ENCODE measurements around the gene RAB29.

RAB29 gene

GRCh38 chr1:205763980-205764379 lies 11.3 kb downstream of the RAB29 start:
- TF ChIP-seq TEAD4 (IDR thresholded peaks at IDR 0.05) (no peak), CREB1 (IDR thresholded peaks at IDR 0.05; ENCODE audit: low read depth) (no peak), TAF1 (IDR thresholded peaks at IDR 0.05; ENCODE audit: low read depth) (no peak), NFIC (IDR thresholded peaks at IDR 0.05) (no peak), YY1 (IDR thresholded peaks at IDR 0.05; ENCODE audit: low read depth) (no peak), ZBTB7A (IDR thresholded peaks at IDR 0.05; ENCODE audit: low read depth) (no peak), TCF12 (IDR thresholded peaks at IDR 0.05; ENCODE audit: low read depth) (no peak), FOXM1 (IDR thresholded peaks at IDR 0.05; ENCODE audit: borderline replicate concordance, low read depth) (no peak), EGR1 (IDR thresholded peaks at IDR 0.05) (no peak), RAD21 (IDR thresholded peaks at IDR 0.05; ENCODE audit: low read depth) (no peak), EP300 (IDR thresholded peaks at IDR 0.05; ENCODE audit: borderline replicate concordance) (no peak)
- TF ChIP-seq, protein P1, sequence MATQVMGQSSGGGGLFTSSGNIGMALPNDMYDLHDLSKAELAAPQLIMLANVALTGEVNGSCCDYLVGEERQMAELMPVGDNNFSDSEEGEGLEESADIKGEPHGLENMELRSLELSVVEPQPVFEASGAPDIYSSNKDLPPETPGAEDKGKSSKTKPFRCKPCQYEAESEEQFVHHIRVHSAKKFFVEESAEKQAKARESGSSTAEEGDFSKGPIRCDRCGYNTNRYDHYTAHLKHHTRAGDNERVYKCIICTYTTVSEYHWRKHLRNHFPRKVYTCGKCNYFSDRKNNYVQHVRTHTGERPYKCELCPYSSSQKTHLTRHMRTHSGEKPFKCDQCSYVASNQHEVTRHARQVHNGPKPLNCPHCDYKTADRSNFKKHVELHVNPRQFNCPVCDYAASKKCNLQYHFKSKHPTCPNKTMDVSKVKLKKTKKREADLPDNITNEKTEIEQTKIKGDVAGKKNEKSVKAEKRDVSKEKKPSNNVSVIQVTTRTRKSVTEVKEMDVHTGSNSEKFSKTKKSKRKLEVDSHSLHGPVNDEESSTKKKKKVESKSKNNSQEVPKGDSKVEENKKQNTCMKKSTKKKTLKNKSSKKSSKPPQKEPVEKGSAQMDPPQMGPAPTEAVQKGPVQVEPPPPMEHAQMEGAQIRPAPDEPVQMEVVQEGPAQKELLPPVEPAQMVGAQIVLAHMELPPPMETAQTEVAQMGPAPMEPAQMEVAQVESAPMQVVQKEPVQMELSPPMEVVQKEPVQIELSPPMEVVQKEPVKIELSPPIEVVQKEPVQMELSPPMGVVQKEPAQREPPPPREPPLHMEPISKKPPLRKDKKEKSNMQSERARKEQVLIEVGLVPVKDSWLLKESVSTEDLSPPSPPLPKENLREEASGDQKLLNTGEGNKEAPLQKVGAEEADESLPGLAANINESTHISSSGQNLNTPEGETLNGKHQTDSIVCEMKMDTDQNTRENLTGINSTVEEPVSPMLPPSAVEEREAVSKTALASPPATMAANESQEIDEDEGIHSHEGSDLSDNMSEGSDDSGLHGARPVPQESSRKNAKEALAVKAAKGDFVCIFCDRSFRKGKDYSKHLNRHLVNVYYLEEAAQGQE (IDR thresholded peaks at IDR 0.05; ENCODE audit: low read depth) = no peak
- TF ChIP-seq, protein P2, sequence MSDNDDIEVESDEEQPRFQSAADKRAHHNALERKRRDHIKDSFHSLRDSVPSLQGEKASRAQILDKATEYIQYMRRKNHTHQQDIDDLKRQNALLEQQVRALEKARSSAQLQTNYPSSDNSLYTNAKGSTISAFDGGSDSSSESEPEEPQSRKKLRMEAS (IDR thresholded peaks at IDR 0.05) = no peak

- TF ChIP-seq, protein P2 (IDR thresholded peaks at IDR 0.05) = no peak
- TF ChIP-seq TEAD4 (IDR thresholded peaks at IDR 0.05) = no peak
- TF ChIP-seq TAF1 (IDR thresholded peaks at IDR 0.05; ENCODE audit: low read depth) = no peak
- no peak for TF ChIP-seq TCF12 (IDR thresholded peaks at IDR 0.05; ENCODE audit: low read depth)
- TF ChIP-seq NFIC (IDR thresholded peaks at IDR 0.05) = no peak
- TF ChIP-seq, protein P1 (IDR thresholded peaks at IDR 0.05; ENCODE audit: low read depth) = no peak
- TF ChIP-seq, protein P3, sequence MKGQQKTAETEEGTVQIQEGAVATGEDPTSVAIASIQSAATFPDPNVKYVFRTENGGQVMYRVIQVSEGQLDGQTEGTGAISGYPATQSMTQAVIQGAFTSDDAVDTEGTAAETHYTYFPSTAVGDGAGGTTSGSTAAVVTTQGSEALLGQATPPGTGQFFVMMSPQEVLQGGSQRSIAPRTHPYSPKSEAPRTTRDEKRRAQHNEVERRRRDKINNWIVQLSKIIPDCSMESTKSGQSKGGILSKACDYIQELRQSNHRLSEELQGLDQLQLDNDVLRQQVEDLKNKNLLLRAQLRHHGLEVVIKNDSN (IDR thresholded peaks at IDR 0.05) = no peak
- no peak for TF ChIP-seq EP300 (IDR thresholded peaks at IDR 0.05; ENCODE audit: borderline replicate concordance)
- TF ChIP-seq ZBTB7A (IDR thresholded peaks at IDR 0.05; ENCODE audit: low read depth) = no peak
- TF ChIP-seq FOXM1 (IDR thresholded peaks at IDR 0.05; ENCODE audit: borderline replicate concordance, low read depth) = no peak
- no peak for TF ChIP-seq RAD21 (IDR thresholded peaks at IDR 0.05; ENCODE audit: low read depth)
- no peak for TF ChIP-seq CREB1 (IDR thresholded peaks at IDR 0.05; ENCODE audit: low read depth)
- no peak for TF ChIP-seq EGR1 (IDR thresholded peaks at IDR 0.05)
- TF ChIP-seq CEBPB (IDR thresholded peaks at IDR 0.05) = no peak
- no peak for TF ChIP-seq YY1 (IDR thresholded peaks at IDR 0.05; ENCODE audit: low read depth)
Measured at GRCh38 chr1:205760606-205761005, 14.7 kb downstream of the RAB29 start.

- TF ChIP-seq CREB1 (IDR thresholded peaks at IDR 0.05; ENCODE audit: low read depth) = no peak
- TF ChIP-seq ZBTB7A (IDR thresholded peaks at IDR 0.05; ENCODE audit: low read depth) = no peak
- TF ChIP-seq TCF12 (IDR thresholded peaks at IDR 0.05; ENCODE audit: low read depth) = no peak
- TF ChIP-seq YY1 (IDR thresholded peaks at IDR 0.05; ENCODE audit: low read depth) = no peak
- TF ChIP-seq EP300 (IDR thresholded peaks at IDR 0.05; ENCODE audit: borderline replicate concordance) = no peak
- TF ChIP-seq CEBPB (IDR thresholded peaks at IDR 0.05) = no peak
- TF ChIP-seq FOXM1 (IDR thresholded peaks at IDR 0.05; ENCODE audit: borderline replicate concordance, low read depth) = no peak
- TF ChIP-seq EGR1 (IDR thresholded peaks at IDR 0.05) = no peak
- no peak for TF ChIP-seq NFIC (IDR thresholded peaks at IDR 0.05)
- no peak for TF ChIP-seq TAF1 (IDR thresholded peaks at IDR 0.05; ENCODE audit: low read depth)
- no peak for TF ChIP-seq TEAD4 (IDR thresholded peaks at IDR 0.05)
- TF ChIP-seq, protein P2 (IDR thresholded peaks at IDR 0.05) = no peak
- TF ChIP-seq, protein P1 (IDR thresholded peaks at IDR 0.05; ENCODE audit: low read depth) = no peak
- no peak for TF ChIP-seq RAD21 (IDR thresholded peaks at IDR 0.05; ENCODE audit: low read depth)
- TF ChIP-seq, protein P3 (IDR thresholded peaks at IDR 0.05) = no peak
Measured at GRCh38 chr1:205756552-205756951, 18.7 kb downstream of the RAB29 start.

DNA sequence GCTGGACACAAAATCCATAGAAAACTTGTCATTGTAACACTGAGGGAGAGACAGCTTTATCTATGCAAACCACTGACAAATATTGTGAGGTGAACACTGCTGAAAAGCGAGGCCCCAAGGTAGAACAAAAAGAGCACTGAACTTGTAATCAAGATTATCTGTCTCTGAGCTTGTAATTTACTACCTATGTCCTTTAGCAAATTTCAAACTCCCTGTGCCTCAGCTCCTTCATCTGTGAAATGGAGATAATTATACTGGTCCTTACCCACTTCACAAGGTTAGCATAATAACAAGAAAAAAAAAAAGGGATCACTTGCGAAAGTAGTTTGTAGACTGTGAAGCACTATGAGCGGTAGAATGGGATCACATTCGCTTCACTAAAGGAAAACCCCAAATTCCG lies 20.4 kb downstream of the RAB29 start:
- TF ChIP-seq TEAD4 (IDR thresholded peaks at IDR 0.05) (no peak), TCF12 (IDR thresholded peaks at IDR 0.05; ENCODE audit: low read depth) (no peak), EGR1 (IDR thresholded peaks at IDR 0.05) (no peak)

Measured in Ishikawa (cell line).